Limb (tissue), 2 donors: ENCODE results near the gene SLC35G1.

Experiments used
- DNase-seq, 2 donors: peaks; one replicate each; pipeline ENCODE4 v3.0.0-alpha.2; 2016; ENCODE audit errors: extremely low spot score in 2 of 2

The SLC35G1 gene

GRCh38 chr10:93947524-93947923, 53.7 kb downstream of the SLC35G1 start:
- DNase-seq: no peak

GRCh38 chr10:93951905-93952304, 58.1 kb downstream of the SLC35G1 start:
- no peak for DNase-seq
